ENCODE data around the gene LSAMP. TPM values are rescaled to one million over a fixed set of nuclear protein-coding genes. Genes with fewer than 3 reads are reported as not detected.

LSAMP gene
- polyA plus RNA-seq, 3 donors, result not detected

- no peak overlapping the region for H3K4me3 Mint-ChIP-seq
- intact Hi-C loops (cut with micrococcal nuclease), result no loop called here
- peaks cover 0 to 5% (median 0%) of the 10 kb centered on the region in 7 donors for H3K9me3 Mint-ChIP-seq
- no peaks in the 10 kb centered on the region for H3K4me1 Mint-ChIP-seq
- peaks cover 0 to 6% (median 0%) of the 10 kb centered on the region in 3 donors for H3K27me3 Mint-ChIP-seq (ENCODE audit: low read depth in 3 of 3)
- no peaks in the 10 kb centered on the region for H4K20me1 ChIP-seq (ENCODE audit: insufficient read depth, low read length)
- no peaks in the 10 kb centered on the region for H3K9me3 ChIP-seq (replicated peaks in 1 of 2; ENCODE audit: control insufficient read depth in 1 of 2, insufficient read depth in 1 of 2, low read length in 2 of 2)
- no peaks in the 10 kb centered on the region for H3K4me1 ChIP-seq (ENCODE audit: control insufficient read depth in 1 of 2, insufficient read depth in 2 of 2, low read length in 2 of 2)
- H3K4me2 ChIP-seq (replicated peaks; ENCODE audit: extremely low read depth, low read length, poor library complexity, severe bottlenecking), result no peak overlapping the region
- H3K27ac Mint-ChIP-seq, result no peak overlapping the region
- no peaks in the 10 kb centered on the region for H3K79me2 ChIP-seq (ENCODE audit: insufficient read depth, low read length)
- H3K36me3 Mint-ChIP-seq, result no peaks in the 10 kb centered on the region
- H3K4me3 ChIP-seq (replicated peaks in 1 of 3; ENCODE audit: low read depth in 2 of 3, low read length in 3 of 3), result no peak overlapping the region
- no peak overlapping the region for H2AFZ ChIP-seq (ENCODE audit: insufficient read depth, low read depth, low read length, poor library complexity, severe bottlenecking)
- WGBS (ENCODE audit: insufficient coverage), result no CpG with 5 or more reads among the region's 1 CpG
- peaks cover 0 to 2% of the 10 kb centered on the region in 2 donors for H3K27me3 ChIP-seq (ENCODE audit: control insufficient read depth in 2 of 2, insufficient read depth in 2 of 2, low read length in 2 of 2)
- H3K36me3 ChIP-seq (replicated peaks in 1 of 2; ENCODE audit: control insufficient read depth in 1 of 2, insufficient read depth in 2 of 2, low read length in 2 of 2), result no peaks in the 10 kb centered on the region
- DNase-seq, result no peak
- H3K9ac ChIP-seq (ENCODE audit: insufficient read depth, low read length, poor library complexity, severe bottlenecking), result no peak overlapping the region
- no peak for TF ChIP-seq CTCF (IDR thresholded peaks at IDR 0.05)
- no peak overlapping the region for H3K27ac ChIP-seq (ENCODE audit: low read depth in 1 of 2, low read length in 2 of 2)
Observed at GRCh38 chr3:116028157-116028556, 417.1 kb downstream of the LSAMP start.

- Histone ChIP-seq H3K4me2 (replicated peaks; ENCODE audit: extremely low read depth, low read length, poor library complexity, severe bottlenecking) (no peak overlapping the region), H3K4me3 (replicated peaks in 1 of 3; ENCODE audit: low read depth in 2 of 3, low read length in 3 of 3) (no peak overlapping the region), H3K27me3 (ENCODE audit: control insufficient read depth in 2 of 2, insufficient read depth in 2 of 2, low read length in 2 of 2) (no peaks in the 10 kb centered on the region), H3K36me3 (replicated peaks in 1 of 2; ENCODE audit: control insufficient read depth in 1 of 2, insufficient read depth in 2 of 2, low read length in 2 of 2) (no peaks in the 10 kb centered on the region), H4K20me1 (ENCODE audit: insufficient read depth, low read length) (no peaks in the 10 kb centered on the region), H3K9me3 (replicated peaks in 1 of 2; ENCODE audit: control insufficient read depth in 1 of 2, insufficient read depth in 1 of 2, low read length in 2 of 2) (no peaks in the 10 kb centered on the region), H2AFZ (ENCODE audit: insufficient read depth, low read depth, low read length, poor library complexity, severe bottlenecking) (no peak overlapping the region), H3K79me2 (ENCODE audit: insufficient read depth, low read length) (no peaks in the 10 kb centered on the region), H3K27ac (ENCODE audit: low read depth in 1 of 2, low read length in 2 of 2) (no peak overlapping the region), H3K9ac (ENCODE audit: insufficient read depth, low read length, poor library complexity, severe bottlenecking) (no peak overlapping the region), H3K4me1 (ENCODE audit: control insufficient read depth in 1 of 2, insufficient read depth in 2 of 2, low read length in 2 of 2) (no peaks in the 10 kb centered on the region)
- intact Hi-C loops (cut with micrococcal nuclease), result no loop called here
- peaks cover 0 to under 1% (median 0%) of the 10 kb centered on the region in 7 donors for H3K9me3 Mint-ChIP-seq
- H3K27ac Mint-ChIP-seq, result peak overlapping the region in 4 of 7 donors; percentile 25 to 67 (median 52)
- no CpG with 5 or more reads among the region's 1 CpG for WGBS (ENCODE audit: insufficient coverage)
- H3K4me3 Mint-ChIP-seq, result no peak overlapping the region
- peaks cover 7% of the 10 kb centered on the region for H3K4me1 Mint-ChIP-seq
- TF ChIP-seq CTCF (IDR thresholded peaks at IDR 0.05), result no peak
- H3K27me3 Mint-ChIP-seq (ENCODE audit: low read depth in 3 of 3), result peaks cover 0 to 2% (median 0%) of the 10 kb centered on the region in 3 donors
- DNase-seq, result no peak
- H3K36me3 Mint-ChIP-seq, result no peaks in the 10 kb centered on the region
Observed at GRCh38 chr3:116020989-116021388, 424.3 kb downstream of the LSAMP start.
